Articular chondrocyte of knee joint (primary cell): ENCODE measurements around the gene USP3. TPM values are rescaled to one million over a fixed set of nuclear protein-coding genes. Genes with fewer than 3 reads are reported as not detected.

Experiments
- total RNA-seq: library from RNA; depleted of rRNA; stranded (reverse); fragments of >200 nt; gene quantifications from 2 replicates; pipeline ENCODE4 v1.2.3, GENCODE V29; 2012

The USP3 gene, protein sequence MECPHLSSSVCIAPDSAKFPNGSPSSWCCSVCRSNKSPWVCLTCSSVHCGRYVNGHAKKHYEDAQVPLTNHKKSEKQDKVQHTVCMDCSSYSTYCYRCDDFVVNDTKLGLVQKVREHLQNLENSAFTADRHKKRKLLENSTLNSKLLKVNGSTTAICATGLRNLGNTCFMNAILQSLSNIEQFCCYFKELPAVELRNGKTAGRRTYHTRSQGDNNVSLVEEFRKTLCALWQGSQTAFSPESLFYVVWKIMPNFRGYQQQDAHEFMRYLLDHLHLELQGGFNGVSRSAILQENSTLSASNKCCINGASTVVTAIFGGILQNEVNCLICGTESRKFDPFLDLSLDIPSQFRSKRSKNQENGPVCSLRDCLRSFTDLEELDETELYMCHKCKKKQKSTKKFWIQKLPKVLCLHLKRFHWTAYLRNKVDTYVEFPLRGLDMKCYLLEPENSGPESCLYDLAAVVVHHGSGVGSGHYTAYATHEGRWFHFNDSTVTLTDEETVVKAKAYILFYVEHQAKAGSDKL
- 46.6 and 55.3 TPM in 2 replicates for total RNA-seq

DNA sequence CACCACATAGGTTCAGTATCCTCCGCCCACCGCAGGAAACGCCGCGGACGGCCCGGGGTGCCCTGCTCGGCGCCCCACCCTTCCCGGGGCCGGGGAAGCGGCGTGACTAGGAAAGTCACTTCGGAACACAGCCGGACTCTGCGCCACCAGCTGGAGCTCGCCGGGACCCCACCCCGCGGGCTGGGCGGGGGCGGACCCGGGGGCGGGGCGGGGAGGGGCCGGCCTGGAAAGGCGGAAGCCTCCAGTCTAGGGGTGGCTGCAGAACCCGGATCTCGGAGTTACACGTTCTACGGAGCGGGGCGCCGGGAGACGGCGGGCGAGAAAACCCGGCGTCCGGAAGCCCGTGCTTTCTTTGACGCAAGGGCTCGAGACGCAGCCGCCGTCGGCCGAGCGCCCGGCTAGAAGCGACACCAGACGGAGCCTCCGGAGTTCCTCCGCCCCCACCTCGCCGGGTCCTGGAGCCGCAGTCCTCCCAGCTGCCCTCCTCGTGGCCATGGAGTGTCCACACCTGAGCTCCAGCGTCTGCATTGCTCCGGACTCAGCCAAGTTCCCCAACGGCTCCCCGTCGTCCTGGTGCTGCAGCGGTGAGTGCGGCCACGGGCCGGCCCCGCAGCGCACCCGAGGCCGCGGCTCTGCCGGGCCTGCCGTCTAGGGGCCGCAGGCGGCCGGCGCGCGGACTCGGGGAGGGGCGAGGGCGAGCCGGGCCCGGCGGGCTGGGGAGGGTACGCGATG, at the start of gene USP3:
Gene USP3, plus strand, starts transcription at position 347 of the 732 bp plus-strand sequence. Its CDS starts 147 bp downstream, at position 494.

DNA sequence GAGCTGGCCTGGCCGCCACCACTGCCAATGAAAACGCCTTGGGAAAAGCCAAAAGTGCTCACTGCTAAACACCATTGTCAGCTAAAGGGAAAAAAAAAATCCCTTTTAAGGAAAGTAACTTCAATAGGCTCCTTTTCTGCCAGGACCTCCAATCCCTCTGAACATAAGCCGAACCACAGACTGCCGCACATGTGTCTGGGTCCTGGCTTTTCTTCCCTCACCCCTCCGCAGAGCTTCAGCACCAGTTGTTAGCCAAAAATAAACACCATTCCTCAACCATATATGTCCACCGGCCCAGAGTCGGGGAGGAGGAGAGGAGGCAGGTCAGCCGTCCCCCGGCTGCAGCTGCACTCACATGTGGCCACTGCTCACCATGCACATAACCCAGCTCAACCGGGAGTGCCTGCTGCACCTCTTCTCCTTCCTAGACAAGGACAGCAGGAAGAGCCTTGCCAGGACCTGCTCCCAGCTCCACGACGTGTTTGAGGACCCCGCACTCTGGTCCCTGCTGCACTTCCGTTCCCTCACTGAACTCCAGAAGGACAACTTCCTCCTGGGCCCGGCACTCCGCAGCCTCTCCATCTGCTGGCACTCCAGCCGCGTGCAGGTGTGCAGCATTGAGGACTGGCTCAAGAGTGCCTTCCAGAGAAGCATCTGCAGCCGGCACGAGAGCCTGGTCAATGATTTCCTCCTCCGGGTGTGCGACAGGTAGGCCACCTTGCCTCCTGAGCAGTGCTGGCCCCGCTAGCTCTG, 92.8 kb downstream of the USP3 start, which contains the start of gene FBXL22:
Gene FBXL22, plus strand, starts transcription at position 350 of the 753 bp plus-strand sequence. Its CDS starts 6 bp downstream, at position 356.

Other genes with a start within 250 kb of the USP3 start
- 19.5 TPM in 2 replicates for gene APH1B, start 227.0 kb upstream of the USP3 start, total RNA-seq
- 133 and 140 TPM in 2 replicates for gene CA12, start 122.7 kb upstream of the USP3 start, total RNA-seq
- 0.22 TPM in 1 of 2 replicates, not detected in the other for gene FBXL22, start 92.8 kb downstream of the USP3 start, total RNA-seq